Measurements from ENCODE around the gene KLF8.
"Not testable (repeated sequence)": the region's sequence is repeated elsewhere in the genome, so short reads cannot be mapped to it uniquely, and the experiment has no call there.

Gene KLF8

DNA sequence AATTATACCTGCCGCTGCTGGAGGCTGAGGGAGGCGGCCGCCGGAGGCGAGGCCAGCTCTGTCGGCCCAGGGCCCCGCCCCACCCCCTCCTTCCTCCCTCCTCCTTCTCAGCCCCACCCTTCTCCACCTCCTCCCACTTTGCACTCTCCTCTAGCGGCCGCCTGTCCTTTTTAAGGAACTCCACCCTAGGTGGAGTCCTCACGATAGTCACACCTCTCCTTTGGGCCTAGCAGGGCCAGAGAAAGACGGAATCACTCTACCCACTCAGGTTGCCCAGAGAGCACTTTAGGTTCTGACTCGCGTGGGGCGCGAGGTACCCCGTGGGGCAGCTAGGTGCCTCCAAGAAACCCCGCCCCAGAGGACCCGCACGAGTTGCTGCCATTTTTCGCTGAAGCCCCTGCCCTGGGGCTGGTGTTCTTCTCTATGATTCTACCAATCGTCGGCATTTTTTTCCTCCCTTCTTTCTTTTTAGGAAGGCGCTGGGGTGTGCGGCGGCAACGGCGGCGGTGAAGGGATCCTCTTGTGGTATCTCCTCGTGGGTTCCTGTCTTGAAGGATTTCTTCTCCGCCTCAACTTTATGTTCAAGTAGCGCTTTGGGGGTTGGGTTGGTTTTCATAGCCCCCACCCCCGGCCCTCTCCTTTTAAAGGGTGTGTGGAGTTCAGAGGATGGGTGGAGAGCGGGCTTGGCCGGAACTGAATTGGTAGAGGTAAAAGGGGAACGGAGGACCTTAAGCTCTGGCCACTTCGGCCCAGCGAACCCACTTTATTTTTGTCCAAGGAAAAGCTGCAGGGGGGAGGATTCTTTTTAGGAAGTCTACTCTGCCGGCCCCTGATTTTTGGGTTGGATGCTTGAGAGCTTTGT is at the start of gene KLF8:
KLF8 (plus strand) TSS at position 136 of the 862 bp plus-strand sequence. CDS start 979 bp downstream, outside the sequence.
- in situ Hi-C loops (cut with MboI; ENCODE audit: low sequenced_read_pairs): no loop called here

DNA sequence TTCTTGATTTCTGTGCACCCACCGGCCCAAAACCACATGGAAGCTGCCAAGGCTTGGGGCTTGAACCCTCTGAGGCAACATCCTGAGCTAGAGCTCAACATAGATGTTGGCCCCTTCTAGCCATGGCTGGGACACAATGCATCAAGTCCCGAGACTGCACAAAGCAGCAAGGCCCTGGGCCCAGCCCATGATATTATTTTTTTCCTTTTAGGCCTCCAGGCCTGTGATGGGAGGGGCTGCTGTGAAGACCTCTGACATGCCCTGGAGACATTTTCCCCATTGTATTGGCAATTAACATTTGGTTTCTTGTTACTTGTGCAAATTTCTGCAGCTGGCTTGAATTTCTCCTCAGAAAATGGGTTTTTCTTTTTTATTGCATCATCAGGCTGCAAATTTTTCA is 25.2 kb upstream of the KLF8 start:
- in situ Hi-C loops (cut with MboI; ENCODE audit: low sequenced_read_pairs): not testable (repeated sequence)

DNA sequence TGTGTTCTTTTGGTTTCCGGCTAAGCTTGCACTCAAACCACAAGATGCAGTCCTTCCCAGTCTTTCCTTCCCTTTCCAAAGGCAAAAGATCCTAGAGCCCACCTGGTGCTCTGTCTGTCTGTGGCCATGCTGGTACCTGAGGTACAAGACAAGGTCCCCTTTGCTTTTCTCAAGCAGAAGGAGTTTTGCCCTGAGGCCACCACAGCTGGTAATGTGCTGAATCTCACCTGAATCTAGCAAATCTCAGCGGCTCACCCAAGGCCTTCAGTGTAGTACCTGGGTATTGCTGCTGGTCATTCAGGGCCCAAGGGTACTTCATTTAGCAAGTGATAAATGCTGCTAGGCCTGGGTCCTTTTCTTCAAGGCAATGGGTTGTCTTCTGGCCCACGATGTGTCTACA is 20.5 kb upstream of the KLF8 start:
- in situ Hi-C loops (cut with MboI; ENCODE audit: low sequenced_read_pairs): no loop called here

DNA sequence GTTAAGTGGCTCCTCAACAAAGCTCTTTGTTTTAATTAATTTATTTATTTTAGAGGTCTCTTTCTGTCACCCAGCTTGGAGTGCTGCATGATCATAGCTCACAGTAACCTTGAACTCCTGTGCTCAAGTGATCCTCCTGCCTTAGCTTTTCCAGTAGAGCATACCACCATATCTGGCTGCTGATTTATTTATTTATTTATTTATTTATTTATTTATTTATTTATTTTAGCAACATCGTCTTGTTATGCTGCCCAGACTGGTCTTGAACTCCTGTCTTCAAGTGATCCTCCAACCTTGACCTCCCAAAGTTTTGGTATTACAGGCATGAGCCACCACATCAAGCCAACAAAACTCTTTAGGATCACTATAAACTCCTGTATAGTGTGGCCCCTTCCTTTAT is 15.8 kb upstream of the KLF8 start:
- in situ Hi-C loops (cut with MboI; ENCODE audit: low sequenced_read_pairs): no loop called here

DNA sequence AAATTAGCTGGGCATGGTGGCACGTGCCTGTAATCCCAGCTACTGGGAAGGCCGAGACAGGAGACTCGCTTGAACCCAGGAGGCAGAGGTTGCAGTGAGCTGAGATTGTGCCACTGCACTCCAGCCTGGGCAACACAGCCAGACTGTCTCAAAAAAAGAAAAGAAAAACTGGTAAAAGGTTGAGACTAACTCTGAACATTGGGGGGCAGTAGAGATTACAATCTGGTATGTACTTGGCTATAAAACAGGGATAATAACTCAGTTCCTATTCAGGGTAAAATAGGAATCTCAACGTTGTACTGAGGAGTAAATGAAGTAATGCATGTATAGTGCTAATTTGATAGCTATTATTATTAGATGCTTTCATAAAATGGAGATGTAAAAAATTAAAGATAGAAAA is 12.5 kb upstream of the KLF8 start:
- in situ Hi-C loops (cut with MboI; ENCODE audit: low sequenced_read_pairs): no loop called here

DNA sequence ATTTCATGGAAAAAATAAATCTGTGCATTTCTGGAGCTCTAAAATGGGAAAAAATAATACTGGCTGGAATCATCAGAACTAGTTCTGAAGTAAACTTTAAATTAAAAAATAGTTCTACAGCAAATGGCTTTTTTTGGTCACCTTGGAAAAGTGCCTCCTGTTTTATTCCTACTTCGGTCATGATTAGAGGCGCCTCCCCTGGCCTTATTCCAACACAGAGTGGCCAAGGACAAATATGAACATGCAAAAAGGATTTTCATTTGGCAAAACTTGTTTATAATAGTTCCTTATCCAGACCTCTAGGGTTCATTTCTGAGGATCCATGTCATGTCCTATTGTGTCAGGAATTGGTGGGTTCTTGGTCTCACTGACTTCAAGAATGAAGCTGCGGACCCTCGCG is 11.1 kb upstream of the KLF8 start:
- in situ Hi-C loops (cut with MboI; ENCODE audit: low sequenced_read_pairs): no loop called here

DNA sequence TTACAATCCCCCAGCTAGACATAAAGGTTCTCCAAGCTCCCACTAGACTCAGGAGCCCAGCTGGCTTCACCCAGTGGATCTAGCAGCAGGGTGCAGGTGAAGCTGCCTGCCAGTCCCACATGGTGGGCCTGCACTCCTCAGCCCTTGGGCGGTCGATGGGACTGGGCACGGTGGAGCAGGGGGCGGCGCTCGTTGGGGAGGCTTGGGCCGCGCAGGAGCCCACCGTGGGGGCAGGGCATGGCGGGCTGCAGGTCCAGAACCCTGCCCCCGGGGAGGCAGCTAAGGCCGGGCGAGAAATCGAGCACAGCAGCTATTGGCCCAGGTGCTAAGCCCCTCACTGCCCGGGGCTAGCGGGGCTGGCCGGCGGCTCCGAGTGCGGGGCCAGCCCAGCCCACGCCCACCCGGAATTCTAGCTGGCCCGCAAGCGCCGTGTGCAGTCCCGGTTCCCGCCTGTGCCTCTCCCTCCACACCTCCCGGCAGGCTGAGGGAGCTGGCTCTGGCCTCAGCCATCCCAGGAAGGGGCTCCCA is 9.6 kb upstream of the KLF8 start:
- in situ Hi-C loops (cut with MboI; ENCODE audit: low sequenced_read_pairs): no loop called here

DNA sequence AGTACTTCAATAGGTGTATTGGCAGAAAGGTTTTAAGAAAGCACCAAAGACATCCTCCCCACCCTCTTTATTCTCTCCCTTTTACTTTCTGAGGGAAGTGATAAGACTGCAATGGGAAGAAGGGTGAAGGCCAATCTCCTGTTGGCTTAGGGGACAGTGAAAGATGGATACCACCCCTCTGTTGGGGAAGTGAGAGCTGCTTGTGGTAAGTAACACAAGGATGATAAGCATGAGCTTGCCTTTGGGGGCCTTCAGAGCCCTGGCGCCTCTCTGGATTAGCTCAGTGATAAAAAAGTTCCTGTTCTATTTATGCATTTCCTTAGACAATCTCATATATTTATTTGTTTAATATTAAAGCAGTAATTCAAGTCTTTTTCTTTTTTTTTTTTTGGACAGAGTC is 5.2 kb upstream of the KLF8 start:
- in situ Hi-C loops (cut with MboI; ENCODE audit: low sequenced_read_pairs): no loop called here

DNA sequence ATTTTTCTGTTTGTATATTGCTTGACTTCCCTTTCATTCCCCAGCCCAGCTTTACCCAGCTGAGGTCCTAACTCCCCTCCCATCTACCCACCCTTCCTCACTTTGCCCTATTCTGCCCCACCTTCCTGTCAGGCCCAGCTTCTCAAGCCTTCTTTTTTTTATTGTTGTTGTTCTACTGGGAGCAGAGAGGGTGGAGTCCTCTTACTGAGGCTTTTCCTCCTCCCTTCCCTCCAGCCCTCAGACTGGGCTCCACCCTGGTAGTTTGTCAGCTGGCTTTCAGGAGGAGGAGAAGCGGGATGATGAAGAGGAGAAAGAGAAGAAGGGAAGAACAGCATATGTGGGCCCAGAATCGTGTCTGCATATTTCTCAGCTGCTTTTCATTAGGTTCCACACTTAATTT is 3.2 kb upstream of the KLF8 start:
- in situ Hi-C loops (cut with MboI; ENCODE audit: low sequenced_read_pairs): no loop called here

DNA sequence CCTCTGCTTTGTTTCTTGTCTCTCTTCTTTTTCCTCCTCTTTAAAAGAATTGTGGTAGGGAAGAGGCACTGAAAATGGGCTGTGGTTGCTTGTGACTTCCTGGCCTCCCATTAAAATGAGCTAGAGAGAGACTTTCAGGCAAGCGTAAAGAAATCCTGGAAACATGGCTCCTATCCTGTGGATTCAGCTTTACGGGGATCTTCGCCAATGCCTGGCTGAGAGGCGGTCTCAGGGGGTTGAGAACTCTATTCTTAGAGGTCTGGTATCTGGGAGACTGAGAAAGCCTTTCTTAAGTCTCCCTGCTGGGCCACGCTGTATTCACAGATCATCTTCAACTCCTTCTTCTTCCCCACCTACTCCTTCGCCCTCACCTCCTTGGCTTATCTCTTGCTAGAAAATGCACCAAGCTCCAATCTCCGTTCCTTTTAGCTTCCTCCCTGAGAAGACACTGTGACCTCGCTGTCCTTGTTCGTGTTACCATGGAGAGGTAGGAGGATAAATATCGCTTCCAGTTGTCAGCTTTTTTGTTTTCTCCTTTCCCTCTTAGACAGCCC is 542 bp upstream of the KLF8 start:
- in situ Hi-C loops (cut with MboI; ENCODE audit: low sequenced_read_pairs): no loop called here

DNA sequence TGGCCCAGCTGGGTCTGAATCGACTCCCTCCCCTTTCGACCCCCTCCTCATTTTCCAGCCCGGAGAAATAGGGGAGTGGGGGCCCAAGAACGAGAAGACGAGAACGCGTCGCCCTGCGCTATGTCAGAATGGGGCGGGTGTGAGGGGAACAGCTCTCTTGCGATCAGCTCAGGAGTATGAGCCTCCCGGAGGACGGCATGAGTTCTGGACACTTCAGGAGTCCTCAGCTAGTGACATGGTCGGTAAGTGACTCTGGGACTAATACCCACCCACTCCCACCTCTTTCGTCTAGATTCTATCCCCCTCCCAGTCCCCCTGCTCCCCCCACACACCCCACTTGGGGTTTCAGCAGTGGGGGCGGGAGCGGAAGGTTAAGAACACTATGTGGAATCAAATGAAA is 944 bp downstream of the KLF8 start:
- in situ Hi-C loops (cut with MboI; ENCODE audit: low sequenced_read_pairs): no loop called here

DNA sequence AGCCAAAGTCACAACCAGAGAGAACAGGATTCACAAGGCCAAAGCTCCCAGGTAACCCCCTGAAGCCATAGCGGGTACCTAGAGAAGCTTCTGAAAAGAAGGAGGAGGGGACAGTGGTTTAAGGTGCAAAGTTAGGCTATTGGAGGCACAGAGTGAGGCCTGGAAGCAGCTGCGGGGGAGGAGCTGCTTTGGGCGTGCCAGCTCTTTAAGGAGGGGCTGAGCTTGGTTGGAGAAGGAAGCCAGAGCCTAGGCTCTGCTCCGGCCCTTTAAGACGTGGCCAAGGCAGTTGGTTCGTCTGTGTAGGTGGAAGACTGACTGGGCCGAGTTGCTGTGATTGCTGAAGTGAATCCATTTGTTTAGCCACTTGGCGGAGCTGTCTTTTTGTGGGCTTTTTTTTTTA is 1.5 kb downstream of the KLF8 start:
- in situ Hi-C loops (cut with MboI; ENCODE audit: low sequenced_read_pairs): no loop called here

DNA sequence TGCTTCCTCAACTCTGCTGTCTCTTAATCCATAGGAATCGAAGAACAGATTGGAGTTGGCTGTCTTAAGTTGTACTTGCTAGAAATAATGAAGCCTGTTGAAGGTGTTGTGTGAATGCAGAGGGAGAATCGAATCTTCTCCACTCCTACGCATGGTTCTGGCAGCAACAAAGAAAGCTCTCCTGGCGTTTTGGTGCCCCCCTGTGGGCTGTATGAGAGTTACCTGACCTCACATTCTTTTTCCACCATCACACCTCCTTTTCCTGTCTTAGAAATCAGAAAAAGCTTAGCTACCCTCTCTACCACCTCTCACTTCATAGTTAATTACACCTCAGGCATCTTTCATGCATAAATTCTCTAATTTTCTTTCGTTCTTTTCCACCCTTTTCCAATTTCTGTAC is 16.3 kb downstream of the KLF8 start:
- in situ Hi-C loops (cut with MboI; ENCODE audit: low sequenced_read_pairs): no loop called here

DNA sequence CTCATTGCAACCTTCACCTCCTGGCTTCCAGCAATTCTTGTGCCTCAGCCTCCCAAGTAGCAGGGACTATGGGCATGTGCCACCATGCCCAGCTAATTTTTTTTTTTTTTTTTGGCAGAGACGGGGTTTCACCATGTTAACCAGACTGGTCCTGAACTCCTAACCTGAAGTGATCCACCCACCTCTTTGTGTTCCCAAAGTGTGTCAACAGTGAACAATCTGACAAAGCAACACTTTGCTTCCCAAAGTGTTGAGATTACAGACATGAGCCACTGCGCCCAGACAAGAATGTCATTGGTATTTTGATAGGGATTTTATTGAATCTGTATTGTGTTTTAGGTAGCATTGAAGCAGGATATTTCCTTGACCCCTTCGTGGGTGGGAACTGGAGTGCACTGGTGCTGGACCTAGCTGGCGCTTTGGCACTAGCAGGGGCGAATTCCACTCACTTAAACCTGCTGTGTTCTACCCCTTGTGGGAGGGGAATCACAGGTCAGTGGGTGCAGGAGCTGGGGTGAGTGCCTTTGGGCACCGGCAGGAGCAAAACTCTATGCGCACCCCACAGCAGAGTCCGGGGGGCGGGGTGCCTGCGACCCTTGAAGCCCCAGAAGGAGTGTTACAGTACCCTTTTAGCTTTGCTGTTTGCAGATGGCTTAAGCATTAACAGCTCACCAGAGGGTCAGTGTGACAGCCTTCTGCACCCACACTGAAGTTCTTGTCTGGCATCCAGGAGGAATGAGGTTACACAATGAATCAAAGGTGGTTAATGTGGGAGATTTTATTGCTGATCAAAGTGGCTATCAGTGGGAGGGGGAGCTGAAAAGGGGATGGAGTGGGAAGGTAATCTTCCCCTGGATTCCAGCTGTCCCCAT is 21.9 kb downstream of the KLF8 start:
- in situ Hi-C loops (cut with MboI; ENCODE audit: low sequenced_read_pairs): no loop called here

DNA sequence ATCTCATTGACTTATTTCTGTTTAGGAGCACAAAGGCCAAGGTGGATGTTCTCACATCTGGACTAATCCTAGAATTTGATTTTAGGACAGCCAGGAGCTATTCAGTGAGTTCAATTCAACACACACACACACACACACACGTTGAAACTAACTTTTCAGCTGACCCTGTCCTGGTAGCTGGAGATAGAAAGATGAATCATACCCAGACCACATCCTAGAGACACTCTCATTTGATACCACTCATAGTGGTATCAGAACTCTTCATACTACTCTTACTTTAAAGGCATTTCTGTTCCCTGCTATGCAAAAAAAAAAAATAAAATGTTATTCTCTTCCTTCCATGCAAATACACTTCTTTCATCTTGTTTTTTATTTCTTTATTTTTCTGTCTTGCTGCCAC is 36.7 kb downstream of the KLF8 start:
- in situ Hi-C loops (cut with MboI; ENCODE audit: low sequenced_read_pairs): no loop called here

DNA sequence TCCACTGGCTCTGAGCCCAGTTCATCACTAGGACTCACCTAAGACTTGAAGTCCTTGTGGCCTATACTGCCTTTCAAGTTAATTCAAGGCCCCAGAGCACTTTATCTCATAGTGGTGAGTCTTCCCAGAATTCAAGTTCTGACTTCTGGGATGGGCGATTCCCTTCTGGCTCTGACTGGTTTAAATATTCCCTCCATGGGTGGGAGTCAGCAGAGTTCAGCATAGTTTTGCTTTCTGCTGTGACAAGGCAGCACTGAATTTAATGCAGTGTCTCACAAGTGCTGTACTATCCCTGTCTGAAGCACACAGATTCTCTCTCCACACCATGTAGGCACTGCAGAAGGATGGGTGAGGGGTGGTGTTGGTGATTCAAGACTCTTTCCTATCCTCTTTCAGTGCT is 46.5 kb downstream of the KLF8 start:
- in situ Hi-C loops (cut with MboI; ENCODE audit: low sequenced_read_pairs): no loop called here

DNA sequence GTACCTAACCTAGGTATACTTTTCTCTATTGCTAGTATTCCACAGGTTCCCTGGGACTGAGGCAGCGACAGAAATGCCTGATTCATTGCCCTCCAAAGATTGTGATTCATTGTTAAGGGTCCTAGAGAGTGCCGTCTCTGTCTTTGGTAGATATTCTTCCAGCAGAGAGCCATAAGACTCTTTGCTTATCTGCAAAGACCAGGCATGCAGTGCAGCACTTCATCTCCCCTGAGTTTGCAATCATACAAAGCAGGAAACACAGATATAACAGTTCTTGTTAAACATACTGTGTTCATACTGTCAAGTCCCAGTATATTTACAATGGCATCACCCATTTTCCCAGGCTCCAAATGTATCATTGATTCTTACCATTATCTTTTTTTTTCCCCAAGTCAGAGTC is 47.7 kb downstream of the KLF8 start:
- in situ Hi-C loops (cut with MboI; ENCODE audit: low sequenced_read_pairs): no loop called here

DNA sequence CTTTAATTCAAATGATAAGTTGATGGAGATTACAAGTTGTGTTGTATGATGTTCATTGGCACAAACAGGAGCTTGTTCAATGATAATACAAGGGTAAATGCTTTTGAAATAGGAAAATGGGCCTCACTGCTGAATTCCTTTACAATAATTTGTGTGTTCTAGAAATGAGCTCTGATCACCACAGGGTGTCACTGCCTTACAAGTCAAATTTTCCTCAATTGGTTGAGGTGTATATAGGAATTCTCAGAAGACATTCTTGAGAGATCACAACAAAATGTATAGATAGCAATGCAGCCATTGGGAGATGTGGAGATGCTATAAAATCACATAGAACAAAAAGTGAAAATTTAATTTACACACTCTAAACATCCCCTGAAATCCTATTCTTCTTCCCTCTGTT is 49.6 kb downstream of the KLF8 start:
- in situ Hi-C loops (cut with MboI; ENCODE audit: low sequenced_read_pairs): no loop called here

DNA sequence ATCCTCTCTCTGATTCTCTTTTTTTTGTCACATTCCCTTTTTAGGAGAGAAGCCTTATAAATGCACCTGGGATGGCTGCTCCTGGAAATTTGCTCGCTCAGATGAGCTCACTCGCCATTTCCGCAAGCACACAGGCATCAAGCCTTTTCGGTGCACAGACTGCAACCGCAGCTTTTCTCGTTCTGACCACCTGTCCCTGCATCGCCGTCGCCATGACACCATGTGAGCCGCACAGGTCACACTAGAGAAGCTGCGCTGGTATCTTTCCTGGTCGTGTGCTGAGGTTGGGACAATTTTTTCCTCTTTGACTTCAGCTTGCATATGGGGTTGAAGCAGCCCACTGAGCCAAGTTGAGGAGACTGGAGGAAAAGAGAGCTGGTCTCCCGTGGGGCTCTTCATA is 52.1 kb downstream of the KLF8 start:
- in situ Hi-C loops (cut with MboI; ENCODE audit: low sequenced_read_pairs): no loop called here

DNA sequence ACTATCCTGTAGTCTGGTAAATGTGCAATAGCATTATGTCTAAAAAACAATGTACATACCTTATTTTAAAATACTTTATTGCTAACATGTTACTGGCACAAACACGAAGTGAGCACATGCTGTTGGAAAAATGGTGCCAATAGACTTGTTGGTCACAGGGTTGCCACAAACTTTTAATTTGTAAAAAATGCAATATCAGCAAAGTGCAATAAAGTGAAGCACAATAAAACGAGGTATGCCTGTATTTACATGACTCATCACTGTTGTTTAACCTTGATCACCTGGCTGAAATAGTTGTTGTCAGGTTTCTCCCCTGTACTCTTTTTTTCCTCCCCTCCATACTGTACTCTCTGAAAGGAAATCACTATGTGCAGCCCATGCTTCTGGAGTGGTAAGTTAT is 56.5 kb downstream of the KLF8 start:
- in situ Hi-C loops (cut with MboI; ENCODE audit: low sequenced_read_pairs): no loop called here

DNA sequence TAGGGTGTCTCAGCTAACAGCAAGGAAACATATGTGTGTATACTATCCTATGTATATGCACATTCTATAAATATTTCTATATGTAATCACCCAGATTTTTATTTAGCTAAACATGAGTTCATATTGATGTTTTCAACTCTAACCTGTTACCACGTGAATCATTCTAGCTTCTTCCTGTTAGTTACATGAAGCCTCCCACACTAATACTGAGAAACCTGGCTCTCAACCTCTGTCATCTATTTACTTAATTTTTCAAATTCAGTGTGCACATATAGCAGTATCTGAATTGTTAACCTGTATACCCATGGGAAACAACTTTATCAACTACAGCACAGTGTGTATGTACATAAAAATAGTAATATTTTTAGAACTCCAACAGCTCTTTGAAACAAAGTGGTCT is 57.3 kb downstream of the KLF8 start:
- in situ Hi-C loops (cut with MboI; ENCODE audit: low sequenced_read_pairs): no loop called here

DNA sequence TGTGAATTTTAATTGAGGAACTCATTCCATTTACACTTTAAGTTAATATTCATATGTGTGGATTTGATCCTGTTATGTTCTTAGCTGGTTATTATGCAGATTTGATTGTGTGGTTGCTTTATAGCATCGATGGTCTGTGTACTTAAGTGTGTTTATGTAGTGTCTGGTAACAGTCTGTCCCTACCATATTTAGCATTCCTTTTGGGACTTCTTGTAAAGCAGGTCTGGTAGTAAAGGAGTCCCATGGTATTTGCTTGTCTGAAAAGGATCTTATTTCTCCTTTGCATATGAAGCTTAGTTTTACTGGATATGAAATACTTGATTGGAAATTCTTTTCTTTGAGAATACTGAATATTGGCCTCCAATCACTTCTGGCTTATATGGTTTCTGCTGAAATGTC is 76.6 kb downstream of the KLF8 start:
- in situ Hi-C loops (cut with MboI; ENCODE audit: low sequenced_read_pairs): no loop called here
